ENCODE results near the gene RPUSD4. TPM values are rescaled to one million over a fixed set of nuclear protein-coding genes. Genes with fewer than 3 reads are reported as not detected.
A peak's percentile ranks its signal among the peaks of the same experiment; 100 is the strongest.

RPUSD4 gene
- total and polyA plus RNA-seq, 9 of the 15 experiments (the other 6 are each of a cell fraction or from before 2014, with no cell fraction given) = 27.4 to 56.2 (median 44.6) TPM

- TF ChIP-seq CTCFL (IDR thresholded peaks at IDR 0.05; ENCODE audit: borderline replicate concordance, insufficient read depth, low read depth, low read length, poor library complexity, severe bottlenecking) = no peak
- no peak for TF ChIP-seq ZBTB17 (CRISPR knock-in tag; IDR thresholded peaks at IDR 0.05)
- peak; percentile 35; the same call in 1 of the 2 replicates for TF ChIP-seq ELF2 (CRISPR knock-in tag; IDR thresholded peaks at IDR 0.05)
- TF ChIP-seq FOXK1 (CRISPR knock-in tag; IDR thresholded peaks at IDR 0.05; ENCODE audit: borderline replicate concordance) = no peak
- no peak for TF ChIP-seq PML (IDR thresholded peaks at IDR 0.05; ENCODE audit: low read length)
- peak; percentile 34; the same call in 1 of the 2 replicates for TF ChIP-seq MAFK (IDR thresholded peaks at IDR 0.05; ENCODE audit: low read length)
- TF ChIP-seq ZNF445 (CRISPR knock-in tag; IDR thresholded peaks at IDR 0.05; ENCODE audit: low read depth) = no peak
- no peak for TF ChIP-seq ZNF586 (CRISPR knock-in tag; conservative IDR thresholded peaks at IDR 0.05)
- TF ChIP-seq, protein P1, sequence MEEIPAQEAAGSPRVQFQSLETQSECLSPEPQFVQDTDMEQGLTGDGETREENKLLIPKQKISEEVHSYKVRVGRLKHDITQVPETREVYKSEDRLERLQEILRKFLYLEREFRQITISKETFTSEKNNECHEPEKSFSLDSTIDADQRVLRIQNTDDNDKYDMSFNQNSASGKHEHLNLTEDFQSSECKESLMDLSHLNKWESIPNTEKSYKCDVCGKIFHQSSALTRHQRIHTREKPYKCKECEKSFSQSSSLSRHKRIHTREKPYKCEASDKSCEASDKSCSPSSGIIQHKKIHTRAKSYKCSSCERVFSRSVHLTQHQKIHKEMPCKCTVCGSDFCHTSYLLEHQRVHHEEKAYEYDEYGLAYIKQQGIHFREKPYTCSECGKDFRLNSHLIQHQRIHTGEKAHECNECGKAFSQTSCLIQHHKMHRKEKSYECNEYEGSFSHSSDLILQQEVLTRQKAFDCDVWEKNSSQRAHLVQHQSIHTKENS (CRISPR knock-in tag; IDR thresholded peaks at IDR 0.05) = no peak
- TF ChIP-seq ZZZ3 (IDR thresholded peaks at IDR 0.05) = no peak
- TF ChIP-seq TRIM24 (IDR thresholded peaks at IDR 0.05) = no peak
- TF ChIP-seq PHTF2 (CRISPR knock-in tag; IDR thresholded peaks at IDR 0.05) = no peak
- TF ChIP-seq GMEB1 (CRISPR knock-in tag; IDR thresholded peaks at IDR 0.05) = peak; percentile 8; the same call in 1 of the 2 replicates
- TF ChIP-seq ZSCAN29 (IDR thresholded peaks at IDR 0.05) = no peak
- TF ChIP-seq SMC3 (conservative IDR thresholded peaks at IDR 0.05; ENCODE audit: insufficient read depth, low read depth, low read length) = no peak
- TF ChIP-seq, protein P2, sequence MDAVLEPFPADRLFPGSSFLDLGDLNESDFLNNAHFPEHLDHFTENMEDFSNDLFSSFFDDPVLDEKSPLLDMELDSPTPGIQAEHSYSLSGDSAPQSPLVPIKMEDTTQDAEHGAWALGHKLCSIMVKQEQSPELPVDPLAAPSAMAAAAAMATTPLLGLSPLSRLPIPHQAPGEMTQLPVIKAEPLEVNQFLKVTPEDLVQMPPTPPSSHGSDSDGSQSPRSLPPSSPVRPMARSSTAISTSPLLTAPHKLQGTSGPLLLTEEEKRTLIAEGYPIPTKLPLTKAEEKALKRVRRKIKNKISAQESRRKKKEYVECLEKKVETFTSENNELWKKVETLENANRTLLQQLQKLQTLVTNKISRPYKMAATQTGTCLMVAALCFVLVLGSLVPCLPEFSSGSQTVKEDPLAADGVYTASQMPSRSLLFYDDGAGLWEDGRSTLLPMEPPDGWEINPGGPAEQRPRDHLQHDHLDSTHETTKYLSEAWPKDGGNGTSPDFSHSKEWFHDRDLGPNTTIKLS (IDR thresholded peaks at IDR 0.05; ENCODE audit: borderline replicate concordance, low read depth) = peak; percentile 67
- TF ChIP-seq, protein P3, sequence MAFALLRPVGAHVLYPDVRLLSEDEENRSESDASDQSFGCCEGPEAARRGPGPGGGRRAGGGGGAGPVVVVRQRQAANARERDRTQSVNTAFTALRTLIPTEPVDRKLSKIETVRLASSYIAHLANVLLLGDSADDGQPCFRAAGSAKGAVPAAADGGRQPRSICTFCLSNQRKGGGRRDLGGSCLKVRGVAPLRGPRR (CRISPR knock-in tag; IDR thresholded peaks at IDR 0.05) = no peak
- no peak for TF ChIP-seq MECOM (CRISPR knock-in tag; IDR thresholded peaks at IDR 0.05)
- no peak for TF ChIP-seq ELF4 (CRISPR knock-in tag; IDR thresholded peaks at IDR 0.05)
- TF ChIP-seq THRA (IDR thresholded peaks at IDR 0.05) = no peak
- no peak for TF ChIP-seq FOXP1 (CRISPR knock-in tag; IDR thresholded peaks at IDR 0.05)
Observed at GRCh38 chr11:126211236-126212088, at the start of gene RPUSD4, which contains the start of gene FAM118B (continued).

All from K562 (cell line).